ENCODE measurements around the gene MGAM2.
"Not testable (repeated sequence)": the region's sequence is repeated elsewhere in the genome, so short reads cannot be mapped to it uniquely, and the experiment has no call there.

Gene MGAM2

GRCh38 chr7:142098004-142098403, 13.5 kb upstream of the MGAM2 start:
- no peaks in the 10 kb centered on the region for H3K4me1 ChIP-seq (ENCODE audit: insufficient read depth, low read length)
- H3K27me3 ChIP-seq (ENCODE audit: control insufficient read depth in 1 of 2, insufficient read depth in 2 of 2, low read length in 2 of 2) = no peaks in the 10 kb centered on the region
- H3K9me3 ChIP-seq (ENCODE audit: low read length) = no peaks in the 10 kb centered on the region
- H3K9ac ChIP-seq (ENCODE audit: low read length) = no peak overlapping the region
- no peak overlapping the region for H3K4me3 ChIP-seq (ENCODE audit: low read depth in 1 of 2, low read length in 2 of 2)
- H3K36me3 ChIP-seq (ENCODE audit: insufficient read depth, low read length) = no peaks in the 10 kb centered on the region
- H3K27ac ChIP-seq (ENCODE audit: low read depth, low read length) = no peak overlapping the region

GRCh38 chr7:142099347-142099746, 12.2 kb upstream of the MGAM2 start:
- H3K4me3 ChIP-seq (ENCODE audit: low read depth in 1 of 2, low read length in 2 of 2); H3K36me3 ChIP-seq (ENCODE audit: insufficient read depth, low read length); H3K27me3 ChIP-seq (ENCODE audit: control insufficient read depth in 1 of 2, insufficient read depth in 2 of 2, low read length in 2 of 2); H3K4me1 ChIP-seq (ENCODE audit: insufficient read depth, low read length); H3K9ac ChIP-seq (ENCODE audit: low read length); H3K9me3 ChIP-seq (ENCODE audit: low read length); H3K27ac ChIP-seq (ENCODE audit: low read depth, low read length): not testable (repeated sequence)

DNA sequence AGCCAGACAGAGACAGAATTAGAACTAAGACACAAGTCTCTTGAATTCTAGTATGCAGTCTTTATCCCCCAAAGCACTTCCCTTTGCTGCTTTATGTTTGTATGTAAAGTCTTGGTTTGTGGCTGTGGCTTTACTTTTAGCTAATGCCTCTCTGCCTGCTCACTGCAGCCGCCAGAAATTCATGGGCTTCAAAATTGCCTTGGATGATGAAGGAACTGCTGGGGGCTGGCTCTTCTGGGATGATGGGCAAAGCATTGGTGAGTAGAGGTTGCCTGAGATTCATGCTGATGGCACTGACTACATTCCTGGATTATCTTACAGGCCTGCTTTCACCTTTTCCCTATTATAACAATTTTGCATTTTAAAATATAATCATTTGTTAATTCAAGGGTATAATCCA, 10.9 kb upstream of the MGAM2 start:
- Histone ChIP-seq H3K9ac (ENCODE audit: low read length) (no peak overlapping the region), H3K27me3 (ENCODE audit: control insufficient read depth in 1 of 2, insufficient read depth in 2 of 2, low read length in 2 of 2) (no peaks in the 10 kb centered on the region), H3K27ac (ENCODE audit: low read depth, low read length) (no peak overlapping the region), H3K4me3 (ENCODE audit: low read depth in 1 of 2, low read length in 2 of 2) (no peak overlapping the region), H3K9me3 (ENCODE audit: low read length) (no peaks in the 10 kb centered on the region), H3K36me3 (ENCODE audit: insufficient read depth, low read length) (no peaks in the 10 kb centered on the region), H3K4me1 (ENCODE audit: insufficient read depth, low read length) (no peaks in the 10 kb centered on the region)

DNA sequence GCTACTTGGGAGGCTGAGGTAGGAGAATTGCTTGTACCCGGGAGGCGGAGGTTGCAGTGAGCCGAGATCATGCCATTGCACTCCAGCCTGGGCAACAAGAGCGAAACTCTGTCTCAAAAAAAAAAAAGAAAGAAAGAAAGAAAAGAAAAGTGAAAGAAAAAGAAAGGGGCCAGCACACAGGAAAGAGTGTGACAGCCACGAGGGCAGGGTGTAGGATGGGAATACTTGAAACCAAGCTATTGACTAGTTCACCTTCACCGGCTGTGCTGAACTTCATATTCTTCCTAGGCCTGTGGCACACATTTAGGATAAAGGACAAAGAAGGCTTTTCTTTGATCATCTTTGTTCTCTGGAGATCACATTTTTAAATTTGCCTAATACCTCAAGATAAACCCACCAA, 9.7 kb upstream of the MGAM2 start:
- H3K9me3 ChIP-seq (ENCODE audit: low read length); H3K36me3 ChIP-seq (ENCODE audit: insufficient read depth, low read length); H3K27ac ChIP-seq (ENCODE audit: low read depth, low read length); H3K4me1 ChIP-seq (ENCODE audit: insufficient read depth, low read length); H3K9ac ChIP-seq (ENCODE audit: low read length); H3K27me3 ChIP-seq (ENCODE audit: control insufficient read depth in 1 of 2, insufficient read depth in 2 of 2, low read length in 2 of 2); H3K4me3 ChIP-seq (ENCODE audit: low read depth in 1 of 2, low read length in 2 of 2): not testable (repeated sequence)

DNA sequence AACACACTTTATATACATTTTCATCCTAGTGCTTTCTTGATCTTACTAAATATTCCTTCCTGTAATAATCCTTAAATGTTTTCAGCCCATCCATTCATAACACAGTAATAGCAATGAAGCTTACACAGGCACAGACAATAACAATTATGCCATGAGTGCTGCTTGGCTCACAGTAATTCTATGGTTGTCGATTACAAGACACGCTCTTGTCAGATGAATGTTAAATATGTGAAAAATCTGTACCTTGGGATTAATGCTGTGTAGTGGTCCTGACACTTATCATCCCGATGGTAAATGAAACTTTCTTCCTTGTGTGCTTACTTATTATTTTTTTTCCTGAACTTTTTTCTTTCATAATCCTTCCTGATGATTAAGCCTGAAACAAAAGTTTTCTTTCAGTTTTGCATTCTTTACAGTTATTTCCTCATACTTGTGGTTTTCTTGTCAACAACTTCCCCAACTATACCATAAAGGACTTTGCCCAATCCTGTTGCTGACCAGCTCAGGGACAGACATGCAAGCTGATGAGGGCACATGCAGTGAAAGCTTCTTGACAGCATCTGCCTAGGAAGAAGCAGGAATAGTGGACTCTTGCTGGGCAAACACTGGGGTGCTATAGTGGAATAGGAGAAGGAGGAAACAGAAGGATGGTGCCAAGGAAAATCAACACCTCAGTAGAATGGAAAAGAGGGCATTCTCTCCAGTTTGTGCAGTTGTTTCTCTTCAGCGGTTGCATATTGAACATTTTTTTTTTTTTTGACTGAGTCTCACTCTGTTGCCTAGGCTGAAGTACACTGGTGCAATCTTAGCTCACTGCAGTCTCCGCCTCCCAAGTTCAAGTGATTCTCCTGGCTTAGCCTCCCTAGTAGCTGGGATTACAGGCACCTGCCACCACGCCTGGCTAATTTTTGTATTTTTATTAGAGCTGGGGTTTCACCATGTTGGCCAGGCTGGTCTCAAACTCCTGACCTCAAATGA, 6.7 kb upstream of the MGAM2 start:
- no peaks in the 10 kb centered on the region for H3K9me3 ChIP-seq (ENCODE audit: low read length)
- no peak overlapping the region for H3K9ac ChIP-seq (ENCODE audit: low read length)
- no peaks in the 10 kb centered on the region for H3K4me1 ChIP-seq (ENCODE audit: insufficient read depth, low read length)
- no peak overlapping the region for H3K4me3 ChIP-seq (ENCODE audit: low read depth in 1 of 2, low read length in 2 of 2)
- H3K27ac ChIP-seq (ENCODE audit: low read depth, low read length) = no peak overlapping the region
- no peaks in the 10 kb centered on the region for H3K36me3 ChIP-seq (ENCODE audit: insufficient read depth, low read length)
- no peaks in the 10 kb centered on the region for H3K27me3 ChIP-seq (ENCODE audit: control insufficient read depth in 1 of 2, insufficient read depth in 2 of 2, low read length in 2 of 2)

GRCh38 chr7:142108728-142109505, 2.6 kb upstream of the MGAM2 start:
- Histone ChIP-seq H3K27ac (ENCODE audit: low read depth, low read length) (no peak overlapping the region), H3K9me3 (ENCODE audit: low read length) (no peaks in the 10 kb centered on the region), H3K9ac (ENCODE audit: low read length) (no peak overlapping the region), H3K4me1 (ENCODE audit: insufficient read depth, low read length) (no peaks in the 10 kb centered on the region), H3K27me3 (ENCODE audit: control insufficient read depth in 1 of 2, insufficient read depth in 2 of 2, low read length in 2 of 2) (no peaks in the 10 kb centered on the region), H3K36me3 (ENCODE audit: insufficient read depth, low read length) (no peaks in the 10 kb centered on the region), H3K4me3 (ENCODE audit: low read depth in 1 of 2, low read length in 2 of 2) (no peak overlapping the region)

DNA sequence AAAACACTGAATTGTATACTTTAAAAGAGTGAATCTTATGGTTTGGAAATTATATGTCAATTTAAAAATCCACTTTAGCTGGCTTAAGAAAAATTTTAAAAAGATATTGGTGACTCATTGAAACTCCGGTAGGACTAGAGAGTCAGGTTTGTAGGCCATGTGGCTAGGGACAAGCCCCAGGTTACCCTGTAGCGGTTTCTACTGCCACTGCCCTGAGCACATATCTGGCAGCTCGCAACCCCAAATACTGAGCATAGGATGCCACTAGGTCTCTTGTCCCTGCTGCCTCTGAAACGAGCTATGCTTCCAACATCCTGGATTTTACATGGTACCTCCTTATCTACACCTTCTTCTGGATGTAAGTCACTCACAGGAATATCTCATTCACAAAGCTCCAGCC, 1.4 kb upstream of the MGAM2 start:
- no peaks in the 10 kb centered on the region for H3K4me1 ChIP-seq (ENCODE audit: insufficient read depth, low read length)
- H3K4me3 ChIP-seq (ENCODE audit: low read depth in 1 of 2, low read length in 2 of 2) = no peak overlapping the region
- H3K27me3 ChIP-seq (ENCODE audit: control insufficient read depth in 1 of 2, insufficient read depth in 2 of 2, low read length in 2 of 2) = no peaks in the 10 kb centered on the region
- H3K9ac ChIP-seq (ENCODE audit: low read length) = no peak overlapping the region
- H3K27ac ChIP-seq (ENCODE audit: low read depth, low read length) = no peak overlapping the region
- H3K9me3 ChIP-seq (ENCODE audit: low read length) = no peaks in the 10 kb centered on the region
- no peaks in the 10 kb centered on the region for H3K36me3 ChIP-seq (ENCODE audit: insufficient read depth, low read length)

- no peak overlapping the region for H3K9ac ChIP-seq (ENCODE audit: low read length)
- H3K27ac ChIP-seq (ENCODE audit: low read depth, low read length) = no peak overlapping the region
- H3K9me3 ChIP-seq (ENCODE audit: low read length) = no peaks in the 10 kb centered on the region
- H3K27me3 ChIP-seq (ENCODE audit: control insufficient read depth in 1 of 2, insufficient read depth in 2 of 2, low read length in 2 of 2) = no peaks in the 10 kb centered on the region
- no peaks in the 10 kb centered on the region for H3K4me1 ChIP-seq (ENCODE audit: insufficient read depth, low read length)
- H3K36me3 ChIP-seq (ENCODE audit: insufficient read depth, low read length) = no peaks in the 10 kb centered on the region
- H3K4me3 ChIP-seq (ENCODE audit: low read depth in 1 of 2, low read length in 2 of 2) = no peak overlapping the region
These were observed 880 bp upstream of the MGAM2 start for GRCh38 chr7:142110638-142111037.

DNA sequence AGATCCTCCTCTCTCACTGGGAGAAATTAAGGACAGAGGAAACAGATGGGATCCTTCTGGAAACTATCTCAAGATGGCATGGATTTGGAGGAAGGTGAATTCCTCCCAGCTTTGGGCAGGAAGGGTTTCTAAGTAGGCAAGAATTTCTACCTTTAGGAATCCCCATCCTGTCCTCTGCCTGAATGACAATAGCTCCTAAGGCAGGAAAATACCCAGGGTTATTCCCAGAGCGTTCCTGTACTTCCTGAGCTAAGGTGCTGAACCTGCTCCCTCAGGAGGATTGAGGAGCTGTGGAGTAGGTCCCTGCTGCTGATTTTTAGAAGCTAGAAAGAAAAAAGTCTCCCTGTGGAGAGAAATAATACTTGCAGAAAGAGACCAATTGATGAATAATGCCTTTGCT, 568 bp downstream of the MGAM2 start:
- no peak overlapping the region for H3K4me3 ChIP-seq (ENCODE audit: low read depth in 1 of 2, low read length in 2 of 2)
- no peaks in the 10 kb centered on the region for H3K36me3 ChIP-seq (ENCODE audit: insufficient read depth, low read length)
- no peaks in the 10 kb centered on the region for H3K27me3 ChIP-seq (ENCODE audit: control insufficient read depth in 1 of 2, insufficient read depth in 2 of 2, low read length in 2 of 2)
- H3K9ac ChIP-seq (ENCODE audit: low read length) = no peak overlapping the region
- no peak overlapping the region for H3K27ac ChIP-seq (ENCODE audit: low read depth, low read length)
- no peaks in the 10 kb centered on the region for H3K9me3 ChIP-seq (ENCODE audit: low read length)
- no peaks in the 10 kb centered on the region for H3K4me1 ChIP-seq (ENCODE audit: insufficient read depth, low read length)

DNA sequence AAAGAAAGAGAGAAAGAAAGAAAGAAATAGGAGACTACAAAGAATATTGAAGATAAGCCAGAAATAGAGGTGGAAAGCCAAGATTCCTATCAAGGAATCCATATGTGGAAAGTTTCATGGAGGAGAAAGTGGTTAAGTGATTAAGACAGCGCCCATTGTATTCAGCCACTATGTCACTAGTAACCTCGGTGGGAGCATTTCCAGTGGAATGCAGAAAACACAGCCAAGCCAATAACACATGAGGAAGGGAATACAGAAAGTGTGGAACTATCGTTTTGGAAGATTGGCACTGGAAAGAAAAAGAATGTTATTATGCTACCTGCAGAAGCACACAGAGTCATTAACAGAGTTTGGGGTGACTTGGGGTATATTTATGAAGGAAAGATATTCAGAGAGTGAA, 2.7 kb downstream of the MGAM2 start:
- H3K4me3 ChIP-seq (ENCODE audit: low read depth in 1 of 2, low read length in 2 of 2) = no peak overlapping the region
- no peak overlapping the region for H3K9ac ChIP-seq (ENCODE audit: low read length)
- no peaks in the 10 kb centered on the region for H3K4me1 ChIP-seq (ENCODE audit: insufficient read depth, low read length)
- no peaks in the 10 kb centered on the region for H3K9me3 ChIP-seq (ENCODE audit: low read length)
- no peaks in the 10 kb centered on the region for H3K36me3 ChIP-seq (ENCODE audit: insufficient read depth, low read length)
- H3K27me3 ChIP-seq (ENCODE audit: control insufficient read depth in 1 of 2, insufficient read depth in 2 of 2, low read length in 2 of 2) = no peaks in the 10 kb centered on the region
- H3K27ac ChIP-seq (ENCODE audit: low read depth, low read length) = no peak overlapping the region

- Histone ChIP-seq H3K27ac (ENCODE audit: low read depth, low read length) (no peak overlapping the region), H3K4me1 (ENCODE audit: insufficient read depth, low read length) (no peaks in the 10 kb centered on the region), H3K4me3 (ENCODE audit: low read depth in 1 of 2, low read length in 2 of 2) (no peak overlapping the region), H3K9ac (ENCODE audit: low read length) (no peak overlapping the region), H3K27me3 (ENCODE audit: control insufficient read depth in 1 of 2, insufficient read depth in 2 of 2, low read length in 2 of 2) (no peaks in the 10 kb centered on the region), H3K9me3 (ENCODE audit: low read length) (no peaks in the 10 kb centered on the region), H3K36me3 (ENCODE audit: insufficient read depth, low read length) (no peaks in the 10 kb centered on the region)
These were observed 9.0 kb downstream of the MGAM2 start for GRCh38 chr7:142120524-142120923.
